Endothelial cell of umbilical vein (primary cell): ENCODE results near the gene PPP2R5B.

ENCODE experiments used
- JUN ChIP-seq: IDR thresholded peaks from 2 replicates; pipeline ENCODE4 v1.6.1; 2011; ENCODE audit warnings: borderline replicate concordance, low read depth; ENCODE audit not compliant: insufficient read length, insufficient read depth
- POLR2A ChIP-seq: IDR thresholded peaks from 2 replicates; pipeline ENCODE4 v1.6.1; 2012; ENCODE audit warnings: low read depth, mild to moderate bottlenecking, control low read depth, low read length

GRCh38 chr11:64900263-64900678 lies 24.2 kb upstream of the PPP2R5B start:
- TF ChIP-seq JUN (no peak), POLR2A (no peak)
